HG03469 (cell line): Measurements from ENCODE around the gene FOXD2.

ENCODE experiments used
- ATAC-seq: cut with Tn5 transposase; IDR thresholded peaks from one replicate; pipeline ENCODE4 v1.9.1; 2021; ENCODE audit warnings: mild to moderate bottlenecking, moderate library complexity, moderate number of reproducible peaks; ENCODE audit not compliant: unreplicated experiment

FOXD2 gene

GRCh38 chr1:47459253-47459788 lies 21.5 kb downstream of the FOXD2 start:
- no peak for ATAC-seq

GRCh38 chr1:47460040-47460439 lies 22.2 kb downstream of the FOXD2 start:
- no peak for ATAC-seq

- no peak for ATAC-seq
Measured at GRCh38 chr1:47460456-47460855, 22.6 kb downstream of the FOXD2 start.

GRCh38 chr1:47465605-47466004 lies 27.8 kb downstream of the FOXD2 start:
- ATAC-seq = no peak

- ATAC-seq = no peak
Measured at GRCh38 chr1:47468709-47469389, 31.0 kb downstream of the FOXD2 start.

- no peak for ATAC-seq
Measured at GRCh38 chr1:47469390-47469759, 31.5 kb downstream of the FOXD2 start.

GRCh38 chr1:47469910-47470309 lies 32.1 kb downstream of the FOXD2 start:
- ATAC-seq = no peak

GRCh38 chr1:47471163-47471562 lies 33.3 kb downstream of the FOXD2 start:
- ATAC-seq = no peak

GRCh38 chr1:47474278-47475193 lies 36.7 kb downstream of the FOXD2 start:
- ATAC-seq = no peak

- ATAC-seq = no peak
Measured at GRCh38 chr1:47477595-47478080, 39.8 kb downstream of the FOXD2 start.

- ATAC-seq = no peak
Measured at GRCh38 chr1:47478090-47478489, 40.2 kb downstream of the FOXD2 start.

- no peak for ATAC-seq
Measured at GRCh38 chr1:47479664-47480063, 41.8 kb downstream of the FOXD2 start.

GRCh38 chr1:47481936-47482335 lies 44.1 kb downstream of the FOXD2 start:
- ATAC-seq = no peak

- no peak for ATAC-seq
Measured at GRCh38 chr1:47482786-47483185, 44.9 kb downstream of the FOXD2 start.

- no peak for ATAC-seq
Measured at GRCh38 chr1:47483651-47484050, 45.8 kb downstream of the FOXD2 start.

GRCh38 chr1:47485817-47486216 lies 48.0 kb downstream of the FOXD2 start:
- ATAC-seq = no peak

- ATAC-seq = no peak
Measured at GRCh38 chr1:47487332-47487731, 49.5 kb downstream of the FOXD2 start.

GRCh38 chr1:47487850-47488450 lies 50.1 kb downstream of the FOXD2 start:
- no peak for ATAC-seq
